B cell (primary cell): ENCODE measurements around the gene TSEN54. TPM values are rescaled to one million over a fixed set of nuclear protein-coding genes. Genes with fewer than 3 reads are reported as not detected.

Source experiments
- ATAC-seq: fragments of 200-7000 bp; cut with Tn5 transposase; one replicate; pipeline ENCODE4 v1.10.0; 2021; ENCODE audit warnings: low read depth, mild to moderate bottlenecking, moderate number of reproducible peaks, moderate library complexity
- CTCF ChIA-PET: fragments of 350-600 bp; sonication (Branson Sonifier 250); formaldehyde crosslinking; loops from one replicate; lab custom pipeline; 2021; ENCODE audit warnings: antibody characterized with exemption, inconsistent platforms; lab: Charles Lee
- POLR2A ChIA-PET: fragments of 350-600 bp; sonication (Branson Sonifier 250); formaldehyde crosslinking; loops from one replicate; lab custom pipeline; 2021; ENCODE audit warnings: antibody characterized with exemption; lab: Charles Lee
- DNase-seq: peaks from one replicate; pipeline ENCODE4 v3.0.0; 2013
- H2AFZ ChIP-seq: 2 replicates; pipeline ENCODE4 v1.6.1; 2012; ENCODE audit warnings: mild to moderate bottlenecking, low read depth, low read length; ENCODE audit not compliant: insufficient read depth, poor library complexity, severe bottlenecking
- H3K27ac ChIP-seq, 2 donors: 1 replicate in 1 of 2; 2 replicates in 1 of 2; pipeline ENCODE4 v1.5.1; 2012 to 2013; ENCODE audit warnings: low read length in 2 of 2, mild to moderate bottlenecking in 2 of 2, moderate library complexity in 1 of 2
- H3K27me3 ChIP-seq, 4 experiments: fragments of 200-600 bp in 1 of 4; sonication (generic) in 1 of 4; replicated peaks in 1 of 4; 1 replicate in 2 of 4; 2 replicates in 2 of 4; pipeline versions ENCODE4 v1.6.1 to v1.7.0; 2013 to 2016; ENCODE audit warnings: low read length in 3 of 4, mild to moderate bottlenecking in 2 of 4, mixed read lengths in 1 of 4, moderate library complexity in 1 of 4; ENCODE audit not compliant: insufficient read depth in 4 of 4, control insufficient read depth in 3 of 4; ENCODE audit errors: control extremely low read depth in 1 of 4
- H3K36me3 ChIP-seq, 2 experiments: replicated peaks in 1 of 2; 1 replicate in 1 of 2; 2 replicates in 1 of 2; pipeline versions ENCODE4 v1.6.1 to v1.7.1; 2013; ENCODE audit warnings: low read length in 1 of 2; ENCODE audit not compliant: insufficient read depth in 2 of 2, control insufficient read depth in 1 of 2; ENCODE audit errors: control extremely low read depth in 1 of 2, extremely low read depth in 1 of 2
- H3K4me1 ChIP-seq, 2 donors: fragments of 200-600 bp in 1 of 2; sonication (generic) in 1 of 2; 1 replicate in 1 of 2; 2 replicates in 1 of 2; pipeline versions ENCODE4 v1.5.1 to v1.6.1; 2013 to 2017; ENCODE audit warnings: low read length in 2 of 2; ENCODE audit not compliant: control insufficient read depth in 2 of 2, insufficient read depth in 2 of 2
- H3K4me2 ChIP-seq: replicated peaks from 2 replicates; pipeline ENCODE3; 2012; ENCODE audit warnings: mild to moderate bottlenecking, low read depth, low read length; ENCODE audit not compliant: poor library complexity, severe bottlenecking
- H3K4me3 ChIP-seq, 5 experiments: fragments of 200-600 bp in 1 of 5; sonication (generic) in 1 of 5; 1 replicate in 3 of 5; 2 replicates in 2 of 5; pipeline versions ENCODE4 v1.5.1 to v1.7.0; 2011 to 2016; ENCODE audit warnings: low read length in 4 of 5, mild to moderate bottlenecking in 4 of 5, low read depth in 2 of 5, control low read depth in 1 of 5, moderate library complexity in 1 of 5; ENCODE audit not compliant: insufficient read depth in 1 of 5; ENCODE audit errors: control extremely low read depth in 1 of 5, extremely low read depth in 1 of 5
- H3K79me2 ChIP-seq: fragments of 200-600 bp; sonication (generic); one replicate; pipeline ENCODE4 v1.6.0; 2016; ENCODE audit warnings: low read length; ENCODE audit not compliant: control insufficient read depth, insufficient read depth
- H3K9ac ChIP-seq: fragments of 200-600 bp; sonication (generic); 2 replicates; pipeline ENCODE4 v1.6.1; 2017; ENCODE audit warnings: mild to moderate bottlenecking, low read length, moderate library complexity
- H3K9me3 ChIP-seq, 3 donors: one replicate each; pipeline versions ENCODE4 v1.6.1 to v1.7.1; 2013; ENCODE audit warnings: low read length in 2 of 3; ENCODE audit not compliant: control insufficient read depth in 2 of 3, insufficient read depth in 1 of 3; ENCODE audit errors: control extremely low read depth in 1 of 3
- H4K20me1 ChIP-seq: 2 replicates; pipeline ENCODE4 v1.6.0; 2012; ENCODE audit warnings: mild to moderate bottlenecking, low read length; ENCODE audit not compliant: insufficient read depth, control insufficient read depth, poor library complexity, severe bottlenecking
- H3K27ac Mint-ChIP-seq: one replicate; pipeline ENCODE4 v1.8.0; 2021; ENCODE audit warnings: mixed read lengths
- H3K27me3 Mint-ChIP-seq: one replicate; pipeline ENCODE4 v1.8.0; 2021; ENCODE audit warnings: mixed read lengths
- H3K4me1 Mint-ChIP-seq: one replicate; pipeline ENCODE4 v1.8.0; 2021; ENCODE audit warnings: mixed read lengths
- H3K4me3 Mint-ChIP-seq: one replicate; pipeline ENCODE4 v1.8.0; 2021; ENCODE audit warnings: mixed read lengths
- H3K9me3 Mint-ChIP-seq: one replicate; pipeline ENCODE4 v1.8.0; 2022; ENCODE audit warnings: mixed read lengths; ENCODE audit not compliant: insufficient read depth
- EZH2 ChIP-seq: IDR thresholded peaks from 2 replicates; pipeline ENCODE4 v1.6.1; 2012; ENCODE audit warnings: borderline replicate concordance, low read depth, mild to moderate bottlenecking, moderate library complexity, low read length; ENCODE audit not compliant: insufficient read depth, poor library complexity, severe bottlenecking
- WGBS: methylation state at CpG from one replicate; pipeline ENCODE4 v1.1.5; 2013; ENCODE audit warnings: missing lambda C conversion rate; ENCODE audit not compliant: insufficient coverage; 5-methylcytosine and 5-hydroxymethylcytosine counted together
- intact Hi-C: fragments of 100-400 bp; cut with micrococcal nuclease; formaldehyde crosslinking; loops from one replicate; pipeline ENCODE4 v1.10.0; 2022
- polyA plus RNA-seq: library from polyadenylated mRNA; depleted of rRNA; stranded (reverse); fragments of >200 nt; gene quantifications from 2 replicates; pipeline ENCODE4 v1.2.3, GENCODE V29; 2012
- total RNA-seq, 2 donors: library from RNA; stranded (reverse); fragments of 120-200 nt in 1 of 2; gene quantifications; 1 replicate in 1 of 2; 2 replicates in 1 of 2; pipeline versions ENCODE4 v1.2.3 to v1.2.4, GENCODE V29; 2013 to 2022
- TF ChIP-seq, protein P1 (sequence below): fragments of 200-600 bp; IDR thresholded peaks from one replicate; pipeline ENCODE4 v1.8.0; 2022; ENCODE audit warnings: antibody characterized with exemption, mild to moderate bottlenecking

TSEN54 gene
- total and polyA plus RNA-seq, 2 donors (not counting 1 experiment from before 2014, with no cell fraction given) = 33.0 to 45.9 TPM

DNA sequence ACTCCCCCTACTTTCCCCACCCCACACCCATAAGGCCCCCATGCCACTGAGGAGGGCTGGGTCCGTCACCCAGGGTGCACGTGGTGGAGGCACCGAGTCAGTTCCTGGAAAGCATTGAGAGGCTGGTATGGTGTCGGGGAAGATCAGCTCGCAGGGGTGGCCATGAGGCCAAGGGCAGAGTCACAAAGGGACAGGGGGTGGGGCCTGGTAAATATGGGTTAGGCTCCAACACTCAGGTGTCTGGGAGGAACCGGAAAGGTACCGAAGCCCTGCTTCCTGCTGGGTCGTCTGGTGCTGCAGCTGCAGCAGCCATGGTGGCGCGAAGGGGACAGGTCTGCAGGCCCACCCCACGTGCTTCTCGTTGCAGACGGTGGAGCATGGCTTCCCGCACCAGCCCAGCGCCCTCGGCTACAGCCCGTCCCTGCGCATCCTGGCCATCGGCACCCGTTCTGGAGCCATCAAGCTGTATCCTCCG, 39.4 kb downstream of the TSEN54 start:
- ATAC-seq (no peak), DNase-seq (no peak)
- no peaks in the 10 kb centered on the region for H3K9me3 ChIP-seq
- no peak overlapping the region for H2AFZ ChIP-seq
- H3K27ac Mint-ChIP-seq = no peak overlapping the region
- no peaks in the 10 kb centered on the region for H3K79me2 ChIP-seq
- H3K4me3 Mint-ChIP-seq = no peak overlapping the region
- no peak overlapping the region for H3K4me3 ChIP-seq
- no peaks in the 10 kb centered on the region for H3K4me1 ChIP-seq
- no peaks in the 10 kb centered on the region for H3K4me1 Mint-ChIP-seq
- no peak overlapping the region for H3K27ac ChIP-seq
- ChIA-PET CTCF (no interaction called here), POLR2A (no interaction called here)
- H3K9me3 Mint-ChIP-seq = no peaks in the 10 kb centered on the region
- no peak overlapping the region for H3K4me2 ChIP-seq
- H3K9ac ChIP-seq = no peak overlapping the region
- no peaks in the 10 kb centered on the region for H3K27me3 ChIP-seq
- intact Hi-C loops = no loop called here
- TF ChIP-seq, protein P1, sequence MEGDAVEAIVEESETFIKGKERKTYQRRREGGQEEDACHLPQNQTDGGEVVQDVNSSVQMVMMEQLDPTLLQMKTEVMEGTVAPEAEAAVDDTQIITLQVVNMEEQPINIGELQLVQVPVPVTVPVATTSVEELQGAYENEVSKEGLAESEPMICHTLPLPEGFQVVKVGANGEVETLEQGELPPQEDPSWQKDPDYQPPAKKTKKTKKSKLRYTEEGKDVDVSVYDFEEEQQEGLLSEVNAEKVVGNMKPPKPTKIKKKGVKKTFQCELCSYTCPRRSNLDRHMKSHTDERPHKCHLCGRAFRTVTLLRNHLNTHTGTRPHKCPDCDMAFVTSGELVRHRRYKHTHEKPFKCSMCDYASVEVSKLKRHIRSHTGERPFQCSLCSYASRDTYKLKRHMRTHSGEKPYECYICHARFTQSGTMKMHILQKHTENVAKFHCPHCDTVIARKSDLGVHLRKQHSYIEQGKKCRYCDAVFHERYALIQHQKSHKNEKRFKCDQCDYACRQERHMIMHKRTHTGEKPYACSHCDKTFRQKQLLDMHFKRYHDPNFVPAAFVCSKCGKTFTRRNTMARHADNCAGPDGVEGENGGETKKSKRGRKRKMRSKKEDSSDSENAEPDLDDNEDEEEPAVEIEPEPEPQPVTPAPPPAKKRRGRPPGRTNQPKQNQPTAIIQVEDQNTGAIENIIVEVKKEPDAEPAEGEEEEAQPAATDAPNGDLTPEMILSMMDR = no peak
- TF ChIP-seq EZH2 = no peak
- no peaks in the 10 kb centered on the region for H3K36me3 ChIP-seq
- H4K20me1 ChIP-seq = no peaks in the 10 kb centered on the region
- no peaks in the 10 kb centered on the region for H3K27me3 Mint-ChIP-seq
- 92% methylated on average over 19 of the region's 21 CpGs for WGBS

DNA sequence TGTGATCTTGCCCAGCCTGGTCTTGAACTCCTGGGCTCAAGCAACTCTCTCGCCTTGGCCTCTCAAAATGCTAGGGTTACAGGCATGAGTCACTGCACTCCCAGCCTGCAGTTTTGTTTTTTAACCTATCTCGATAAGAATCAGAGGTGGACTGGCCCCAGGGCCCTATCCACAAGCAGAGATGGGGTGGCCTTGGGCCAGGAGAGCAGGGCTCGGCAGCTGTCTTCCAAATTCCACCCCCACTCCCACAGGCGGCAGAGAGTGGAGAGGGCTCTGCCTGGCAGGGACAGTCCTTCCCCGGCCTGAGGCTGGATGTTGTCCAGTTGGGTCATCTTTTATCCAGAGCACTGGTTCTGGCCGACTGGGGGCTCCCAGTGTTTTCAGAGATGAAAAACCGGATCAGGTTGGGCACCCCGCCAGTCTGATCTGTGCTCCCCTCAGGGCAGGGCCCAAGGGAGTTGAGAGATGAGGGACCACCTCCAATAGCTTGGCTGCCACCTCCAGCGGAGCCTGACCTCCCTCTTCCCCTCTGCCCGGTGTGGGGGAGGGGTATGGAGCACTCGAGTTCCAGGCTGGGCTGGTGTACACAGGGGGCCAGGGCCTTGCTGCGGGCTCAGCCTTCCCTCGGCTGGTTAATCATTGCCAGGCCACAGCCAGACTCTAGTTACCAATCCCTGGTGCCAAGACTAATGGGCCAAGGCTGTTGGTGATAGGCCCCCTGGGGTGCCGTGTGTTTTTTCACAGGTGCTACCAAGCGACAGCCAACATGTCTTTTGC, 40.9 kb downstream of the TSEN54 start:
- CTCF ChIA-PET = interaction anchor here (0.6 kb wide), 1 partner anchor 385 kb away, joined by 4 read pairs; no protein-coding TSS in a partner anchor
- Histone ChIP-seq H3K79me2 (no peaks in the 10 kb centered on the region), H3K4me2 (no peak overlapping the region), H3K4me1 (no peaks in the 10 kb centered on the region), H4K20me1 (no peaks in the 10 kb centered on the region), H3K9ac (no peak overlapping the region), H3K27me3 (no peaks in the 10 kb centered on the region), H2AFZ (no peak overlapping the region), H3K4me3 (no peak overlapping the region), H3K9me3 (no peaks in the 10 kb centered on the region), H3K36me3 (no peaks in the 10 kb centered on the region), H3K27ac (no peak overlapping the region)
- no peak for DNase-seq
- 88% methylated on average over 15 of the region's 15 CpGs for WGBS
- POLR2A ChIA-PET = no interaction called here
- Mint-ChIP-seq H3K27me3 (no peaks in the 10 kb centered on the region), H3K4me1 (no peaks in the 10 kb centered on the region), H3K4me3 (no peak overlapping the region), H3K27ac (no peak overlapping the region), H3K9me3 (no peaks in the 10 kb centered on the region)
- no peak for ATAC-seq
- TF ChIP-seq, protein P1 = no peak
- no peak for TF ChIP-seq EZH2
- intact Hi-C loops = no loop called here
